SK-N-SH (cell line): ENCODE results near the gene LPO. TPM values are rescaled to one million over a fixed set of nuclear protein-coding genes. Genes with fewer than 3 reads are reported as not detected.

Source experiments
- CTCF ChIA-PET: fragments of 300-600, 350-600 bp; formaldehyde crosslinking; extraction: SDS; loops from one replicate; lab custom pipeline; 2021; lab: Yijun Ruan, JAX
- POLR2A ChIA-PET: fragments of 350-600 bp; sonication (Branson Sonifier 250); formaldehyde crosslinking; extraction: SDS; loops from one replicate; lab custom pipeline; 2020; ENCODE audit warnings: antibody characterized with exemption, inconsistent platforms; lab: Yijun Ruan, JAX
- DNase-seq: peaks from one replicate; pipeline ENCODE4 v3.0.0; 2012
- H2AFZ ChIP-seq: fragments of 200-600 bp; sonication (generic); 2 replicates; pipeline ENCODE4 v1.8.1; 2016; ENCODE audit warnings: antibody characterized with exemption, mild to moderate bottlenecking, low read depth
- H3F3A ChIP-seq: fragments of 200-600 bp; sonication (generic); replicated peaks from 2 replicates; pipeline ENCODE3; 2016; ENCODE audit warnings: antibody characterized with exemption, mild to moderate bottlenecking; ENCODE audit not compliant: insufficient read depth
- H3K27ac ChIP-seq, 2 experiments: fragments of 200-500 bp in 1 of 2; fragments of 200-600 bp in 1 of 2; sonication (Bioruptor generic) in 1 of 2; sonication (generic), shearing (Covaris generic) in 1 of 2; 2 replicates each; pipeline versions ENCODE4 v1.5.1 to v1.6.1; 2014 to 2016; ENCODE audit warnings: low read depth in 2 of 2, inconsistent platforms in 1 of 2, low read length in 1 of 2, mild to moderate bottlenecking in 1 of 2, mixed read lengths in 1 of 2
- H3K27me3 ChIP-seq: fragments of 200-600 bp; sonication (generic), shearing (Covaris generic); 2 replicates; pipeline ENCODE4 v1.6.1; 2016; ENCODE audit warnings: mixed run types; ENCODE audit not compliant: insufficient read depth
- H3K36me3 ChIP-seq, 2 experiments: fragments of 200-500 bp in 1 of 2; fragments of 200-600 bp in 1 of 2; sonication (Bioruptor generic) in 1 of 2; sonication (generic) in 1 of 2; replicated peaks in 1 of 2; 2 replicates each; pipeline versions ENCODE3 to v1.5.1; 2014 to 2016; ENCODE audit warnings: low read length in 1 of 2, mild to moderate bottlenecking in 1 of 2; ENCODE audit not compliant: insufficient read depth in 2 of 2, control insufficient read depth in 1 of 2
- H3K4me1 ChIP-seq, 2 experiments: fragments of 200-500 bp in 1 of 2; fragments of 200-600 bp in 1 of 2; sonication (Bioruptor generic) in 1 of 2; sonication (generic), shearing (Covaris generic) in 1 of 2; 2 replicates each; pipeline versions ENCODE4 v1.5.1 to v1.6.1; 2014 to 2016; ENCODE audit warnings: low read depth in 1 of 2, low read length in 1 of 2, mixed run types in 1 of 2; ENCODE audit not compliant: insufficient read depth in 2 of 2, control insufficient read depth in 1 of 2
- H3K4me2 ChIP-seq: fragments of 200-600 bp; sonication (generic), shearing (Covaris generic); 2 replicates; pipeline ENCODE4 v1.6.1; 2017; ENCODE audit warnings: mixed run types
- H3K4me3 ChIP-seq, 2 experiments: fragments of 200-500 bp in 1 of 2; fragments of 200-600 bp in 1 of 2; sonication (Bioruptor generic) in 1 of 2; sonication (generic), shearing (Covaris generic) in 1 of 2; 2 replicates each; pipeline versions ENCODE4 v1.5.1 to v1.8.1; 2014 to 2016; ENCODE audit warnings: low read depth in 2 of 2, inconsistent platforms in 1 of 2, low read length in 1 of 2, mild to moderate bottlenecking in 1 of 2, mixed read lengths in 1 of 2, moderate library complexity in 1 of 2
- H3K79me2 ChIP-seq: fragments of 200-600 bp; sonication (generic); 2 replicates; pipeline ENCODE4 v1.8.1; 2017; ENCODE audit warnings: mild to moderate bottlenecking; ENCODE audit not compliant: insufficient read depth
- H3K9ac ChIP-seq: fragments of 200-600 bp; sonication (generic); 2 replicates; pipeline ENCODE4 v1.6.1; 2017; ENCODE audit warnings: mixed run types
- H3K9me2 ChIP-seq: fragments of 200-600 bp; sonication (generic); 2 replicates; pipeline ENCODE4 v1.6.1; 2017; ENCODE audit warnings: mixed run types
- H3K9me3 ChIP-seq: fragments of 200-600 bp; sonication (generic); 2 replicates; pipeline ENCODE4 v1.6.1; 2017; ENCODE audit warnings: mixed run types, mild to moderate bottlenecking, moderate library complexity
- H4K20me1 ChIP-seq: fragments of 200-600 bp; sonication (generic); 2 replicates; pipeline ENCODE4 v1.6.1; 2017; ENCODE audit warnings: mild to moderate bottlenecking, mixed run types; ENCODE audit not compliant: insufficient read depth
- EZH2phosphoT487 ChIP-seq: fragments of 200-600 bp; sonication (generic); IDR thresholded peaks from 2 replicates; pipeline ENCODE4 v1.6.1; 2017; ENCODE audit warnings: low read depth, mixed run types, mild to moderate bottlenecking, antibody characterized with exemption, moderate library complexity, borderline replicate concordance
- FOSL2 ChIP-seq: IDR thresholded peaks from 2 replicates; pipeline ENCODE4 v1.4.0; 2012; ENCODE audit warnings: low read depth, mild to moderate bottlenecking, moderate library complexity, borderline replicate concordance
- FOXM1 ChIP-seq: IDR thresholded peaks from 2 replicates; pipeline ENCODE4 v1.4.0; 2012; ENCODE audit warnings: low read depth, mild to moderate bottlenecking
- GABPA ChIP-seq: IDR thresholded peaks from 2 replicates; pipeline ENCODE4 v1.4.0; 2012; ENCODE audit warnings: low read depth, mild to moderate bottlenecking
- GATA2 ChIP-seq: sonication (generic); formaldehyde crosslinking; IDR thresholded peaks from 2 replicates; pipeline ENCODE4 v1.5.0; 2020; ENCODE audit warnings: mild to moderate bottlenecking, missing genetic modification reagents
- JUND ChIP-seq: IDR thresholded peaks from 2 replicates; pipeline ENCODE4 v1.4.0; 2012
- NRF1 ChIP-seq: IDR thresholded peaks from 2 replicates; pipeline ENCODE4 v1.6.1; 2012; ENCODE audit warnings: low read depth, mild to moderate bottlenecking, low read length
- POLR2AphosphoS5 ChIP-seq: IDR thresholded peaks from 2 replicates; pipeline ENCODE4 v1.6.1; 2012; ENCODE audit warnings: low read depth, low read length
- SIN3A ChIP-seq: IDR thresholded peaks from 2 replicates; pipeline ENCODE4 v1.6.1; 2012; ENCODE audit warnings: low read depth, mild to moderate bottlenecking, low read length, moderate library complexity, borderline replicate concordance
- TAF1 ChIP-seq: IDR thresholded peaks from 2 replicates; pipeline ENCODE4 v1.6.1; 2012; ENCODE audit warnings: low read depth, mild to moderate bottlenecking, low read length, moderate library complexity, borderline replicate concordance
- YY1 ChIP-seq: IDR thresholded peaks from 2 replicates; pipeline ENCODE4 v1.4.0; 2012; ENCODE audit warnings: low read depth, mild to moderate bottlenecking
- WGBS: methylation state at CpG from one replicate; pipeline ENCODE4 v1.1.6; 2017; ENCODE audit warnings: low lambda C conversion rate; 5-methylcytosine and 5-hydroxymethylcytosine counted together
- polyA plus RNA-seq, 3 experiments: library from polyadenylated mRNA; depleted of rRNA; stranded (reverse); fragments of >200 nt; gene quantifications; 2 replicates each; pipeline ENCODE4 v1.2.3, GENCODE V29; 2012
- TF ChIP-seq, protein P1 (sequence below): IDR thresholded peaks from 2 replicates; pipeline ENCODE4 v1.6.1; 2012; ENCODE audit warnings: mild to moderate bottlenecking, low read depth, low read length, moderate library complexity
- TF ChIP-seq, protein P2 (sequence below): fragments of 200-600 bp; sonication (generic); IDR thresholded peaks from 2 replicates; pipeline ENCODE4 v1.6.1; 2017; ENCODE audit warnings: antibody characterized with exemption, mild to moderate bottlenecking, moderate library complexity
- TF ChIP-seq, protein P3 (sequence below): fragments of 150-350 bp; IDR thresholded peaks from 2 replicates; pipeline ENCODE4 v1.6.1; 2016; ENCODE audit warnings: mild to moderate bottlenecking, low read depth, low read length
- TF ChIP-seq, protein P4 (sequence below): IDR thresholded peaks from 2 replicates; pipeline ENCODE4 v1.4.0; 2012; ENCODE audit warnings: low read depth

LPO gene
- polyA plus RNA-seq, 1 of the 3 experiments (the other 2 are of a cell fraction), result not detected

DNA sequence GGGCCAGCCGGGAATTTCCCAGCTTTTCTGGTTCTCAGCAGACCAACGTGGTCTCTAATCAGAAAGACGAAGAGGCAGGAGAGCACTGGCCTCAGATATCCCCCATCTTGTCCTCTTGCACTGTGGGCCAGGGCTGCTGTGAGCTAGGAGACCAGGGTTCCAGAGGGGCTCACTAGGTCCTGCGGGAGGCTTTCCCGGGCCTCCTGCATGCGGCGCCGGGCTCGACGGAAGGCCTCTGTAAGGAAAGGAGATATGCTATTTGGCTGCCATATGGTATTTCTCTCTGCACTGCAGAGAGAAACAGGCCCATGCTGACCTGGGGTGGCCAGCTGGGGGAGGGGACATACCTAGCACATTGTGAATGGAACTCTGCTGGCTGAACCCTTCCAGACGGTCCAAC, 32.4 kb upstream of the LPO start:
- no peaks in the 10 kb centered on the region for H3K9me3 ChIP-seq
- H3K27me3 ChIP-seq, result no peaks in the 10 kb centered on the region
- H3K4me3 ChIP-seq, result no peak overlapping the region
- DNase-seq, result no peak
- no peak overlapping the region for H2AFZ ChIP-seq
- no peak overlapping the region for H3K9ac ChIP-seq
- H3F3A ChIP-seq, result no peaks in the 10 kb centered on the region
- H3K36me3 ChIP-seq, result peaks cover 9 to 43% of the 10 kb centered on the region in 2 experiments
- H3K4me2 ChIP-seq, result no peak overlapping the region
- no peak for TF ChIP-seq GABPA
- TF ChIP-seq FOSL2, result no peak
- TF ChIP-seq TAF1, result no peak
- TF ChIP-seq, protein P1, sequence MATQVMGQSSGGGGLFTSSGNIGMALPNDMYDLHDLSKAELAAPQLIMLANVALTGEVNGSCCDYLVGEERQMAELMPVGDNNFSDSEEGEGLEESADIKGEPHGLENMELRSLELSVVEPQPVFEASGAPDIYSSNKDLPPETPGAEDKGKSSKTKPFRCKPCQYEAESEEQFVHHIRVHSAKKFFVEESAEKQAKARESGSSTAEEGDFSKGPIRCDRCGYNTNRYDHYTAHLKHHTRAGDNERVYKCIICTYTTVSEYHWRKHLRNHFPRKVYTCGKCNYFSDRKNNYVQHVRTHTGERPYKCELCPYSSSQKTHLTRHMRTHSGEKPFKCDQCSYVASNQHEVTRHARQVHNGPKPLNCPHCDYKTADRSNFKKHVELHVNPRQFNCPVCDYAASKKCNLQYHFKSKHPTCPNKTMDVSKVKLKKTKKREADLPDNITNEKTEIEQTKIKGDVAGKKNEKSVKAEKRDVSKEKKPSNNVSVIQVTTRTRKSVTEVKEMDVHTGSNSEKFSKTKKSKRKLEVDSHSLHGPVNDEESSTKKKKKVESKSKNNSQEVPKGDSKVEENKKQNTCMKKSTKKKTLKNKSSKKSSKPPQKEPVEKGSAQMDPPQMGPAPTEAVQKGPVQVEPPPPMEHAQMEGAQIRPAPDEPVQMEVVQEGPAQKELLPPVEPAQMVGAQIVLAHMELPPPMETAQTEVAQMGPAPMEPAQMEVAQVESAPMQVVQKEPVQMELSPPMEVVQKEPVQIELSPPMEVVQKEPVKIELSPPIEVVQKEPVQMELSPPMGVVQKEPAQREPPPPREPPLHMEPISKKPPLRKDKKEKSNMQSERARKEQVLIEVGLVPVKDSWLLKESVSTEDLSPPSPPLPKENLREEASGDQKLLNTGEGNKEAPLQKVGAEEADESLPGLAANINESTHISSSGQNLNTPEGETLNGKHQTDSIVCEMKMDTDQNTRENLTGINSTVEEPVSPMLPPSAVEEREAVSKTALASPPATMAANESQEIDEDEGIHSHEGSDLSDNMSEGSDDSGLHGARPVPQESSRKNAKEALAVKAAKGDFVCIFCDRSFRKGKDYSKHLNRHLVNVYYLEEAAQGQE, result no peak
- TF ChIP-seq, protein P2, sequence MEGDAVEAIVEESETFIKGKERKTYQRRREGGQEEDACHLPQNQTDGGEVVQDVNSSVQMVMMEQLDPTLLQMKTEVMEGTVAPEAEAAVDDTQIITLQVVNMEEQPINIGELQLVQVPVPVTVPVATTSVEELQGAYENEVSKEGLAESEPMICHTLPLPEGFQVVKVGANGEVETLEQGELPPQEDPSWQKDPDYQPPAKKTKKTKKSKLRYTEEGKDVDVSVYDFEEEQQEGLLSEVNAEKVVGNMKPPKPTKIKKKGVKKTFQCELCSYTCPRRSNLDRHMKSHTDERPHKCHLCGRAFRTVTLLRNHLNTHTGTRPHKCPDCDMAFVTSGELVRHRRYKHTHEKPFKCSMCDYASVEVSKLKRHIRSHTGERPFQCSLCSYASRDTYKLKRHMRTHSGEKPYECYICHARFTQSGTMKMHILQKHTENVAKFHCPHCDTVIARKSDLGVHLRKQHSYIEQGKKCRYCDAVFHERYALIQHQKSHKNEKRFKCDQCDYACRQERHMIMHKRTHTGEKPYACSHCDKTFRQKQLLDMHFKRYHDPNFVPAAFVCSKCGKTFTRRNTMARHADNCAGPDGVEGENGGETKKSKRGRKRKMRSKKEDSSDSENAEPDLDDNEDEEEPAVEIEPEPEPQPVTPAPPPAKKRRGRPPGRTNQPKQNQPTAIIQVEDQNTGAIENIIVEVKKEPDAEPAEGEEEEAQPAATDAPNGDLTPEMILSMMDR, result no peak
- no peak for TF ChIP-seq GATA2
- TF ChIP-seq, protein P3, sequence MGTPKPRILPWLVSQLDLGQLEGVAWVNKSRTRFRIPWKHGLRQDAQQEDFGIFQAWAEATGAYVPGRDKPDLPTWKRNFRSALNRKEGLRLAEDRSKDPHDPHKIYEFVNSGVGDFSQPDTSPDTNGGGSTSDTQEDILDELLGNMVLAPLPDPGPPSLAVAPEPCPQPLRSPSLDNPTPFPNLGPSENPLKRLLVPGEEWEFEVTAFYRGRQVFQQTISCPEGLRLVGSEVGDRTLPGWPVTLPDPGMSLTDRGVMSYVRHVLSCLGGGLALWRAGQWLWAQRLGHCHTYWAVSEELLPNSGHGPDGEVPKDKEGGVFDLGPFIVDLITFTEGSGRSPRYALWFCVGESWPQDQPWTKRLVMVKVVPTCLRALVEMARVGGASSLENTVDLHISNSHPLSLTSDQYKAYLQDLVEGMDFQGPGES, result no peak
- TF ChIP-seq EZH2phosphoT487, result no peak
- no peak for TF ChIP-seq YY1
- no peak for TF ChIP-seq POLR2AphosphoS5
- no peak for TF ChIP-seq SIN3A
- no peak for TF ChIP-seq FOXM1
- no peak for TF ChIP-seq JUND
- TF ChIP-seq, protein P4, sequence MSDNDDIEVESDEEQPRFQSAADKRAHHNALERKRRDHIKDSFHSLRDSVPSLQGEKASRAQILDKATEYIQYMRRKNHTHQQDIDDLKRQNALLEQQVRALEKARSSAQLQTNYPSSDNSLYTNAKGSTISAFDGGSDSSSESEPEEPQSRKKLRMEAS, result no peak
- TF ChIP-seq NRF1, result no peak
- H3K4me1 ChIP-seq, result no peaks in the 10 kb centered on the region
- no peaks in the 10 kb centered on the region for H4K20me1 ChIP-seq
- no peak overlapping the region for H3K27ac ChIP-seq
- no peaks in the 10 kb centered on the region for H3K79me2 ChIP-seq
- CTCF ChIA-PET, result interaction anchor here (0.7 to 1.8 kb wide), 4 partner anchors 9 to 69 kb away, joined by 3 to 5 read pairs (median 4); no protein-coding TSS in a partner anchor
- POLR2A ChIA-PET, result interaction anchor here (1.1 to 2.2 kb wide), 2 partner anchors 10 to 13 kb away, joined by 3 to 7 read pairs; partner anchors contain the start of gene MKS1
- H3K9me2 ChIP-seq, result no peaks in the 10 kb centered on the region
- WGBS, result 75% methylated on average over 7 of the region's 11 CpGs
